K562 treated with DMSO at 1 percent for 48 hours (cell line): ENCODE results near the gene USP17L20. TPM values are rescaled to one million over a fixed set of nuclear protein-coding genes. Genes with fewer than 3 reads are reported as not detected.

Experiments used
- total RNA-seq: library from RNA; unstranded; fragments of 300-600 nt; gene quantifications from 2 replicates; pipeline ENCODE4 v1.2.3, GENCODE V29; 2022; ENCODE audit warnings: low replicate concordance; ENCODE audit errors: extremely low read depth

Gene USP17L20, protein sequence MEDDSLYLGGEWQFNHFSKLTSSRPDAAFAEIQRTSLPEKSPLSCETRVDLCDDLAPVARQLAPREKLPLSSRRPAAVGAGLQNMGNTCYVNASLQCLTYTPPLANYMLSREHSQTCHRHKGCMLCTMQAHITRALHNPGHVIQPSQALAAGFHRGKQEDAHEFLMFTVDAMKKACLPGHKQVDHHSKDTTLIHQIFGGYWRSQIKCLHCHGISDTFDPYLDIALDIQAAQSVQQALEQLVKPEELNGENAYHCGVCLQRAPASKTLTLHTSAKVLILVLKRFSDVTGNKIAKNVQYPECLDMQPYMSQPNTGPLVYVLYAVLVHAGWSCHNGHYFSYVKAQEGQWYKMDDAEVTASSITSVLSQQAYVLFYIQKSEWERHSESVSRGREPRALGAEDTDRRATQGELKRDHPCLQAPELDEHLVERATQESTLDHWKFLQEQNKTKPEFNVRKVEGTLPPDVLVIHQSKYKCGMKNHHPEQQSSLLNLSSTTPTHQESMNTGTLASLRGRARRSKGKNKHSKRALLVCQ
- not detected in 2 replicates for total RNA-seq

DNA sequence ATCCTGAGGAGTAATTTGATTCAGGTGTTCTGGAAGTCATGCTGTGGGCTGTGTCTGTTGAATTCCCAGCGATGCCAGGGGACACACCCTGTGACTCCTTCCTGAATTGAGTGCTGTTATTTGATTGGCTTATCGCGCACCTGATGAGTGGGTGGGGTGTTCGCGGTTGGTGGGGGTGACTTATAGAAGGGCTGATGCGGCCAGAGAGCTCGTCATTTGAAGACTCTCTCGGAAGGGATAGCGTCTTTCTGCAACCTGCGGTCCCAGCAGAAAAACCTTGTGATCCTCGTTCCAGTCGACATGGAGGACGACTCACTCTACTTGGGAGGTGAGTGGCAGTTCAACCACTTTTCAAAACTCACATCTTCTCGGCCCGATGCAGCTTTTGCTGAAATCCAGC lies at the start of gene USP17L20:
Gene USP17L20, plus strand, starts transcription at position 301 of the 400 bp plus-strand sequence. Its CDS starts 0 bp downstream, at position 301.

DNA sequence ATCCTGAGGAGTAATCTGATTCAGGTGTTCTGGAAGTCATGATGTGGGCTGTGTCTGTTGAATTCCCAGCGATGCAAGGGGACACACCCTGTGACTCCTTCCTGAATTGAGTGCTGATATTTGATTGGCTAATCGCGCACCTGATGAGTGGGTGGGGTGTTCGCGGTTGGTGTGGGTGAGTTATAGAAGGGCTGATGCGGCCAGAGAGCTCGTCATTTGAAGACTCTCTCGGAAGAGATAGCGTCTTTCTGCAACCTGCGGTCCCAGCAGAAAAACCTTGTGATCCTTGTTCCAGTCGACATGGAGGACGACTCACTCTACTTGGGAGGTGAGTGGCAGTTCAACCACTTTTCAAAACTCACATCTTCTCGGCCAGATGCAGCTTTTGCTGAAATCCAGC lies 47.6 kb upstream of the USP17L20 start, which contains the start of gene USP17L10:
Gene USP17L10, plus strand, starts transcription at position 301 of the 400 bp plus-strand sequence. Its CDS starts 0 bp downstream, at position 301.

GRCh38 chr4:9215105-9215504 lies 42.8 kb upstream of the USP17L20 start, which contains the start of gene USP17L11:
TSS of gene USP17L11 (plus strand) at chr4:9215405. CDS start at chr4:9215405, 0 bp downstream.

DNA sequence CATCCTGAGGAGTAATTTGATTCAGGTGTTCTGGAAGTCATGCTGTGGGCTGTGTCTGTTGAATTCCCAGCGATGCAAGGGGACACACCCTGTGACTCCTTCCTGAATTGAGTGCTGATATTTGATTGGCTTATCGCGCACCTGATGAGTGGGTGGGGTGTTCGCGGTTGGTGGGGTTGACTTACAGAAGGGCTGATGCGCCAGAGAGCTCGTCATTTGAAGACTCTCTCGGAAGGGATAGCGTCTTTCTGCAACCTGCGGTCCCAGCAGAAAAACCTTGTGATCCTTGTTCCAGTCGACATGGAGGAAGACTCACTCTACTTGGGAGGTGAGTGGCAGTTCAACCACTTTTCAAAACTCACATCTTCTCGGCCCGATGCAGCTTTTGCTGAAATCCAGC lies 38.1 kb upstream of the USP17L20 start, which contains the start of gene USP17L12:
Gene USP17L12, plus strand, starts transcription at position 301 of the 400 bp plus-strand sequence. Its CDS starts 0 bp downstream, at position 301.

GRCh38 chr4:9224596-9224995 lies 33.3 kb upstream of the USP17L20 start, which contains the start of gene USP17L13:
TSS of gene USP17L13 (plus strand) at chr4:9224896. CDS start at chr4:9224896, 0 bp downstream.

GRCh38 chr4:9234085-9234484 lies 23.8 kb upstream of the USP17L20 start, which contains the start of gene USP17L15:
TSS of gene USP17L15 (plus strand) at chr4:9234385. CDS start at chr4:9234385, 0 bp downstream.

DNA sequence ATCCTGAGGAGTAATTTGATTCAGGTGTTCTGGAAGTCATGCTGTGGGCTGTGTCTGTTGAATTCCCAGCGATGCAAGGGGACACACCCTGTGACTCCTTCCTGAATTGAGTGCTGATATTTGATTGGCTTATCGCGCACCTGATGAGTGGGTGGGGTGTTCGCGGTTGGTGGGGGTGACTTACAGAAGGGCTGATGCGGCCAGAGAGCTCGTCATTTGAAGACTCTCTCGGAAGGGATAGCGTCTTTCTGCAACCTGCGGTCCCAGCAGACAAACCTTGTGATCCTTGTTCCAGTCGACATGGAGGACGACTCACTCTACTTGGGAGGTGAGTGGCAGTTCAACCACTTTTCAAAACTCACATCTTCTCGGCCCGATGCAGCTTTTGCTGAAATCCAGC lies 14.3 kb upstream of the USP17L20 start, which contains the start of gene USP17L17:
Gene USP17L17, plus strand, starts transcription at position 301 of the 400 bp plus-strand sequence. Its CDS starts 0 bp downstream, at position 301.

GRCh38 chr4:9247953-9248680 lies 9.8 kb upstream of the USP17L20 start, which contains the start of gene USP17L18:
TSS of gene USP17L18 (plus strand) at chr4:9248630. CDS start at chr4:9248630, 0 bp downstream.

GRCh38 chr4:9253078-9253477 lies 4.8 kb upstream of the USP17L20 start, which contains the start of gene USP17L19:
TSS of gene USP17L19 (plus strand) at chr4:9253378. CDS start at chr4:9253378, 0 bp downstream.

GRCh38 chr4:9262572-9262971 lies 4.6 kb downstream of the USP17L20 start, which contains the start of gene USP17L21:
TSS of gene USP17L21 (plus strand) at chr4:9262872. CDS start at chr4:9262872, 0 bp downstream.

GRCh38 chr4:9267319-9267718 lies 9.4 kb downstream of the USP17L20 start, which contains the start of gene USP17L22:
TSS of gene USP17L22 (plus strand) at chr4:9267619. CDS start at chr4:9267619, 0 bp downstream.

Other genes with a start within 250 kb of the USP17L20 start
- not detected in 2 replicates for gene FAM90A26, start 87.7 kb upstream of the USP17L20 start, total RNA-seq
- gene USP17L10, start 47.5 kb upstream of the USP17L20 start, total RNA-seq = not detected in 2 replicates
- gene USP17L11, start 42.7 kb upstream of the USP17L20 start, total RNA-seq = not detected in 2 replicates
- gene USP17L12, start 38.0 kb upstream of the USP17L20 start, total RNA-seq = not detected in 2 replicates
- gene USP17L13, start 33.2 kb upstream of the USP17L20 start, total RNA-seq = not detected in 2 replicates
- gene USP17L15, start 23.7 kb upstream of the USP17L20 start, total RNA-seq = not detected in 2 replicates
- not detected in 2 replicates for gene USP17L17, start 14.2 kb upstream of the USP17L20 start, total RNA-seq
- not detected in 2 replicates for gene USP17L18, start 9.5 kb upstream of the USP17L20 start, total RNA-seq
- not detected in 2 replicates for gene USP17L19, start 4.7 kb upstream of the USP17L20 start, total RNA-seq
- gene USP17L21, start 4.7 kb downstream of the USP17L20 start, total RNA-seq = not detected in 2 replicates
- not detected in 2 replicates for gene USP17L22, start 9.5 kb downstream of the USP17L20 start, total RNA-seq
- gene USP17L24, start 67.0 kb downstream of the USP17L20 start, total RNA-seq = not detected in 2 replicates
- not detected in 2 replicates for gene USP17L25, start 71.8 kb downstream of the USP17L20 start, total RNA-seq
- not detected in 2 replicates for gene USP17L26, start 76.5 kb downstream of the USP17L20 start, total RNA-seq
- not detected in 2 replicates for gene USP17L5, start 81.3 kb downstream of the USP17L20 start, total RNA-seq
- gene USP17L27, start 86.0 kb downstream of the USP17L20 start, total RNA-seq = not detected in 2 replicates
- not detected in 2 replicates for gene USP17L28, start 90.8 kb downstream of the USP17L20 start, total RNA-seq
- not detected in 2 replicates for gene USP17L29, start 95.5 kb downstream of the USP17L20 start, total RNA-seq
- not detected in 2 replicates for gene USP17L30, start 105.0 kb downstream of the USP17L20 start, total RNA-seq
- gene DEFB131A, start 186.3 kb downstream of the USP17L20 start, total RNA-seq = not detected in 2 replicates